K562 (cell line): Measurements from ENCODE around the gene PTPRG. TPM values are rescaled to one million over a fixed set of nuclear protein-coding genes. Genes with fewer than 3 reads are reported as not detected.

Experiments used
- ATAC-seq: fragments of 200-7000 bp; cut with Tn5 transposase; 3 replicates; pipeline ENCODE4 v1.9.1; 2020; ENCODE audit warnings: moderate library complexity
- BruUV-seq: library from RNA; stranded (reverse); fragments of 400-500 nt; replicated peaks from 2 replicates; lab custom pipeline; 2021; lab: Mats Ljungman, UMichigan
- CTCF ChIA-PET: fragments of 300-600 bp; formaldehyde crosslinking; extraction: SDS; loops from one replicate; lab custom pipeline; 2021; ENCODE audit warnings: low intra/inter-chr PET ratio; lab: Yijun Ruan, JAX
- POLR2A ChIA-PET: fragments of 300-600, 350-650 bp; sonication (Branson Sonifier 250); formaldehyde crosslinking; extraction: SDS; loops from one replicate; lab custom pipeline; 2021; ENCODE audit warnings: antibody characterized with exemption, inconsistent platforms; lab: Yijun Ruan, JAX
- DNase-seq, 4 experiments: peaks; one replicate each; pipeline versions ENCODE4 v3.0.0 to v3.0.0-alpha.2; 2011 to 2018; ENCODE audit warnings: low spot score in 3 of 4, mixed read lengths in 3 of 4; ENCODE audit errors: extremely low read depth in 1 of 4
- FAIRE-seq: peaks from 2 replicates; lab custom pipeline; 2011; peaks lifted over from hg19 to GRCh38; lab: Jason Lieb, UNC
- H2AFZ ChIP-seq: 2 replicates; pipeline ENCODE4 v1.6.0; 2011; ENCODE audit warnings: low read depth, low read length, control low read depth, inconsistent platforms
- H3K27ac ChIP-seq: fragments of 200-600 bp; 3 replicates; pipeline ENCODE4 v1.8.0; 2011; ENCODE audit warnings: low read depth, mild to moderate bottlenecking, control low read depth, inconsistent platforms, low read length, moderate library complexity, mixed read lengths; ENCODE audit errors: extremely low read depth
- H3K27me3 ChIP-seq, 2 experiments: fragments of 300-600 bp in 1 of 2; 2 replicates in 1 of 2; 3 replicates in 1 of 2; pipeline versions ENCODE4 v1.6.0 to v1.8.0; 2011; ENCODE audit warnings: inconsistent platforms in 2 of 2, low read length in 2 of 2, mild to moderate bottlenecking in 1 of 2, mixed read lengths in 1 of 2, moderate library complexity in 1 of 2; ENCODE audit not compliant: control insufficient read depth in 2 of 2, insufficient read depth in 2 of 2
- H3K36me3 ChIP-seq: fragments of 300-600 bp; 3 replicates; pipeline ENCODE4 v1.8.0; 2011; ENCODE audit warnings: mild to moderate bottlenecking, low read length, inconsistent platforms; ENCODE audit not compliant: control insufficient read depth, insufficient read depth
- H3K4me1 ChIP-seq, 2 experiments: fragments of 200-600 bp in 1 of 2; replicated peaks in 1 of 2; 2 replicates in 1 of 2; 3 replicates in 1 of 2; pipeline versions ENCODE4 v1.5.1 to v1.8.0; 2011; ENCODE audit warnings: inconsistent platforms in 2 of 2, low read length in 2 of 2, mild to moderate bottlenecking in 1 of 2, mixed read lengths in 1 of 2, moderate library complexity in 1 of 2; ENCODE audit not compliant: control insufficient read depth in 2 of 2, insufficient read depth in 2 of 2
- H3K4me2 ChIP-seq: 2 replicates; pipeline ENCODE4 v1.6.1; 2011; ENCODE audit warnings: low read length, control low read depth, inconsistent platforms, mixed read lengths; ENCODE audit not compliant: insufficient read depth
- H3K4me3 ChIP-seq: fragments of 200-600 bp; sonication (generic), shearing (Covaris generic); 2 replicates; pipeline ENCODE4 v1.5.1; 2016; ENCODE audit warnings: control low read depth, inconsistent platforms
- H3K79me2 ChIP-seq: fragments of 200-600 bp; 3 replicates; pipeline ENCODE4 v1.8.0; 2011; ENCODE audit warnings: low read length, inconsistent platforms; ENCODE audit not compliant: control insufficient read depth, insufficient read depth
- H3K9ac ChIP-seq, 2 experiments: 2 replicates each; pipeline versions ENCODE4 v1.6.0 to v1.6.1; 2011; ENCODE audit warnings: low read depth in 2 of 2, low read length in 2 of 2, control low read depth in 1 of 2, inconsistent platforms in 1 of 2, mild to moderate bottlenecking in 1 of 2, mixed read lengths in 1 of 2; ENCODE audit not compliant: insufficient read depth in 1 of 2
- H3K9me1 ChIP-seq: one replicate; pipeline ENCODE4 v1.6.0; 2011; ENCODE audit warnings: inconsistent platforms, mild to moderate bottlenecking, low read length, moderate library complexity; ENCODE audit not compliant: control insufficient read depth, insufficient read depth
- H3K9me3 ChIP-seq: replicated peaks from 2 replicates; pipeline ENCODE4 v1.5.1; 2011; ENCODE audit warnings: low read depth, low read length, inconsistent platforms; ENCODE audit not compliant: control insufficient read depth, insufficient read depth
- H4K20me1 ChIP-seq: replicated peaks from 2 replicates; pipeline ENCODE4 v1.6.1; 2011; ENCODE audit warnings: low read length, inconsistent platforms, mixed read lengths; ENCODE audit not compliant: control insufficient read depth, insufficient read depth
- GATAD2A ChIP-seq: fragments of 450-650 bp; IDR thresholded peaks from 2 replicates; pipeline ENCODE4 v1.6.1; 2017
- SMAD4 ChIP-seq: fragments of 250-450 bp; sonication (Bioruptor Pico); conservative IDR thresholded peaks from 2 replicates; pipeline ENCODE4 v1.8.0; 2021; ENCODE audit warnings: inconsistent platforms, mild to moderate bottlenecking, moderate library complexity
- THRA ChIP-seq: fragments of 450-650 bp; IDR thresholded peaks from 2 replicates; pipeline ENCODE4 v1.6.1; 2017; ENCODE audit warnings: mild to moderate bottlenecking, moderate library complexity
- TRIM24 ChIP-seq, 2 experiments: fragments of 450-650 bp; IDR thresholded peaks; 2 replicates each; pipeline ENCODE4 v1.6.1; 2016
- UBTF ChIP-seq, 2 experiments: IDR thresholded peaks; 2 replicates each; pipeline ENCODE4 v1.6.1; 2012; ENCODE audit warnings: improper control_type of control experiment in 2 of 2, low read depth in 2 of 2, low read length in 2 of 2, borderline replicate concordance in 1 of 2
- ZNF174 ChIP-seq: fragments of 250-450 bp; sonication (Bioruptor Pico); IDR thresholded peaks from 2 replicates; pipeline ENCODE4 v1.4.0; 2020; ENCODE audit warnings: mild to moderate bottlenecking
- WGBS: fragments of 100-300 bp; shearing (Covaris generic); methylation state at CpG from one replicate; pipeline ENCODE4 v1.1.6; 2016; ENCODE audit warnings: low coverage, mixed read lengths; ENCODE audit not compliant: insufficient coverage; ENCODE audit errors: missing lambda C conversion rate; 5-methylcytosine and 5-hydroxymethylcytosine counted together
- in situ Hi-C: fragments of 300-500 bp; cut with MboI; formaldehyde crosslinking; loops from 4 replicates; pipeline ENCODE4 v1.15.0; 2018; ENCODE audit warnings: inconsistent platforms, mixed read lengths
- intact Hi-C: fragments of 100-400 bp; cut with micrococcal nuclease; formaldehyde crosslinking; loops from 2 replicates; pipeline ENCODE4 v1.14.2; 2022
- polyA plus RNA-seq, 8 experiments: library from polyadenylated mRNA; depleted of rRNA in 4 of 8; stranded (reverse) in 5 of 8; unstranded in 3 of 8; fragments of >200 nt; fragmentation: Nextera tagmentation in 2 of 8; fragmentation: Illumina TruSeq in 1 of 8; extraction: Ambion mirVana in 2 of 8; extraction: Trizol in 1 of 8; gene quantifications; 2 replicates each; pipeline versions ENCODE4 v1.2.1 to v1.2.3, GENCODE V29; 2011 to 2014; ENCODE audit warnings: inconsistent platforms in 1 of 8, missing spikeins in 1 of 8
- total RNA-seq, 7 experiments: library from RNA; depleted of rRNA in 6 of 7; stranded (reverse); fragments of >200 nt in 6 of 7; fragmentation: Illumina TruSeq in 2 of 7; extraction: Trizol in 2 of 7; gene quantifications; 2 replicates each; pipeline versions ENCODE4 v1.2.1 to v1.2.3, GENCODE V29; 2011 to 2021; ENCODE audit warnings: low replicate concordance in 1 of 7

PTPRG gene
- total and polyA plus RNA-seq, 9 of the 15 experiments (the other 6 are each of a cell fraction or from before 2014, with no cell fraction given), result 0.16 TPM; not detected in 8

DNA sequence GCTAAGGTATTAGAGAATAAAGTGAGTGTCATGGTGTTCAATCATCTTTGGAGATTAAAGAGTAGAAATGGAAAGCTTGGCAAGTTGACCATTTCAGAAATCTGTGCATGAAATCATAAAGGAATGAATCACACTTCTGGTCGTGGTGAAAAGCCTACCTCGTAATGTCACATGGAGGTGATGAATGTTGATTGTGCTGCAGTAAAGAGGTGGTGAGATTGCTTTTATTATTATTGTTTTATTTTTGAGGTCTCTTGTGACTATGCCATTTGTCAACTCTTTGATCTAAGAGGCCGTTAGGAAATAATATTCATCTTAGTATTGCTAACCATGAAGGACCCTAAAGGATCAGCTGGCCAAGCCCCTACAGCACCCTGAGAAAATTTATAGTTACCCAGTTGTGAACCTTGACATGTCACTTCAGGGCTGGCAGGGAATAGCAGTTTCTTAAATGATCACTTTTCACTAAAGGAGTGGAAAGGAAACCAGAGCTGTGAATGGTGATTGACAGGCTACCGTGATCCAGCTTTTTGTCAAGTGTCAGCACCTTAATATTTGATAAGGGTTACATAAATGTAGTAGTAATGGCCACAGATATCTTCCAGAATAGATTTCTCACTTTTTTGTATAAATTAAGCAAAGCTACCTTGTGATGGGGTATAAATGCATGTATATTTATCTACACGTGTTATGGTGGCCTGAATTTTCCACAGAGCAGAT lies 203.9 kb downstream of the PTPRG start:
- ChIA-PET CTCF (no interaction called here), POLR2A (no interaction called here)
- Histone ChIP-seq H3K27me3 (no peaks in the 10 kb centered on the region), H3K9ac (no peak overlapping the region), H3K4me2 (no peak overlapping the region), H4K20me1 (no peaks in the 10 kb centered on the region), H3K36me3 (no peaks in the 10 kb centered on the region), H3K79me2 (no peaks in the 10 kb centered on the region), H3K9me1 (no peaks in the 10 kb centered on the region), H3K9me3 (no peaks in the 10 kb centered on the region), H3K4me3 (no peak overlapping the region), H3K27ac (no peak overlapping the region), H2AFZ (no peak overlapping the region), H3K4me1 (no peaks in the 10 kb centered on the region)
- FAIRE-seq, result no peak
- WGBS, result 4% methylated on average over 5 of the region's 5 CpGs
- no TSS peak for BruUV-seq
- DNase-seq, result no peak
- intact Hi-C loops, result no loop called here
- no peak for ATAC-seq
- no peak for TF ChIP-seq SMAD4
- no peak for TF ChIP-seq GATAD2A
- no peak for TF ChIP-seq TRIM24 (IDR thresholded peaks at IDR 0.05)
- TF ChIP-seq UBTF (IDR thresholded peaks at IDR 0.05; ENCODE audit: borderline replicate concordance in 1 of 2, low read depth in 2 of 2, low read length in 2 of 2), result no peak
- no peak for TF ChIP-seq THRA
- no peak for TF ChIP-seq ZNF174 (CRISPR knock-in tag)
- in situ Hi-C loops, result no loop called here
